Hepatic stellate cell (primary cell): ENCODE data around the gene ANO2.

Source experiments
- DNase-seq: peaks from one replicate; pipeline ENCODE4 v3.0.0; 2011; ENCODE audit warnings: low spot score

ANO2 gene

GRCh38 chr12:5916785-5917290, 28.2 kb downstream of the ANO2 start:
- no peak for DNase-seq

- no peak for DNase-seq
These were observed 29.5 kb downstream of the ANO2 start for GRCh38 chr12:5915511-5915910.

- DNase-seq: no peak
These were observed 30.5 kb downstream of the ANO2 start for GRCh38 chr12:5914387-5915149.

GRCh38 chr12:5913387-5913786, 31.7 kb downstream of the ANO2 start:
- DNase-seq: no peak

- DNase-seq: no peak
These were observed 32.4 kb downstream of the ANO2 start for GRCh38 chr12:5912437-5913334.

GRCh38 chr12:5912011-5912410, 33.0 kb downstream of the ANO2 start:
- DNase-seq: no peak

- no peak for DNase-seq
These were observed 34.1 kb downstream of the ANO2 start for GRCh38 chr12:5910790-5911548.

- DNase-seq: no peak
These were observed 35.5 kb downstream of the ANO2 start for GRCh38 chr12:5909560-5909959.

- no peak for DNase-seq
These were observed 36.8 kb downstream of the ANO2 start for GRCh38 chr12:5908251-5908650.

- DNase-seq: no peak
These were observed 37.3 kb downstream of the ANO2 start for GRCh38 chr12:5907807-5908206.

GRCh38 chr12:5905757-5906156, 39.3 kb downstream of the ANO2 start:
- no peak for DNase-seq

- DNase-seq: no peak
These were observed 40.1 kb downstream of the ANO2 start for GRCh38 chr12:5904969-5905368.

- no peak for DNase-seq
These were observed 40.6 kb downstream of the ANO2 start for GRCh38 chr12:5904441-5904840.

GRCh38 chr12:5902736-5903135, 42.3 kb downstream of the ANO2 start:
- DNase-seq: no peak

GRCh38 chr12:5901416-5901815, 43.6 kb downstream of the ANO2 start:
- no peak for DNase-seq

- DNase-seq: no peak
These were observed 44.4 kb downstream of the ANO2 start for GRCh38 chr12:5900533-5901205.

GRCh38 chr12:5900076-5900475, 45.0 kb downstream of the ANO2 start:
- DNase-seq: no peak

GRCh38 chr12:5899675-5900074, 45.4 kb downstream of the ANO2 start:
- no peak for DNase-seq

GRCh38 chr12:5898874-5899273, 46.2 kb downstream of the ANO2 start:
- DNase-seq: no peak

GRCh38 chr12:5889381-5890047, 55.5 kb downstream of the ANO2 start:
- DNase-seq: no peak

GRCh38 chr12:5888816-5889315, 56.2 kb downstream of the ANO2 start:
- DNase-seq: no peak
